ENCODE results near the gene GPR146. TPM values are rescaled to one million over a fixed set of nuclear protein-coding genes. Genes with fewer than 3 reads are reported as not detected.

Gene GPR146
- total RNA-seq, 1 donor from 2014 or later: 1.7 TPM

- DNase-seq (ENCODE audit: low read depth) (no peak), FAIRE-seq (no peak)
- H3K27ac ChIP-seq (ENCODE audit: low read depth, low read length): no peak overlapping the region
- no peak overlapping the region for H3K4me3 Mint-ChIP-seq (ENCODE audit: unreplicated experiment)
- peaks cover 26% of the 10 kb centered on the region for H3K4me1 ChIP-seq (ENCODE audit: insufficient read depth, low read length)
- peaks cover 87% of the 10 kb centered on the region for H4K20me1 ChIP-seq (ENCODE audit: insufficient read depth, low read length)
- no peak overlapping the region for H2AFZ ChIP-seq (ENCODE audit: low read depth, low read length)
- peaks cover 4% of the 10 kb centered on the region for H3K79me2 ChIP-seq (ENCODE audit: insufficient read depth, low read length)
- H3K36me3 ChIP-seq (ENCODE audit: insufficient read depth, low read length): no peaks in the 10 kb centered on the region
- peaks cover 6% of the 10 kb centered on the region for H3K36me3 Mint-ChIP-seq (ENCODE audit: low read depth, unreplicated experiment)
- H3K9me3 Mint-ChIP-seq (ENCODE audit: unreplicated experiment): no peaks in the 10 kb centered on the region
- H3K9me3 ChIP-seq (ENCODE audit: insufficient read depth, low read depth, low read length): no peaks in the 10 kb centered on the region
- H3K4me2 ChIP-seq (ENCODE audit: low read length): peak overlapping the region; percentile 53
- H3K27me3 ChIP-seq (ENCODE audit: insufficient read depth, low read length): no peaks in the 10 kb centered on the region
- TF ChIP-seq CTCF (IDR thresholded peaks at IDR 0.05; ENCODE audit: insufficient read depth, low read depth, low read length): no peak
- TF ChIP-seq EZH2 (IDR thresholded peaks at IDR 0.05; ENCODE audit: insufficient read depth, low read length): no peak
- no peak overlapping the region for H3K9ac ChIP-seq (ENCODE audit: low read length)
- no peak overlapping the region for H3K4me3 ChIP-seq (ENCODE audit: insufficient read depth, low read depth, low read length)
- H3K27me3 Mint-ChIP-seq (ENCODE audit: low read depth, unreplicated experiment): no peaks in the 10 kb centered on the region
- no peak overlapping the region for H3K27ac Mint-ChIP-seq (ENCODE audit: unreplicated experiment)
- peaks cover 10% of the 10 kb centered on the region for H3K4me1 Mint-ChIP-seq (ENCODE audit: low read depth, unreplicated experiment)
These were observed 37.0 kb downstream of the GPR146 start for GRCh38 chr7:1081336-1081735.

GRCh38 chr7:1081931-1082401 is 37.6 kb downstream of the GPR146 start:
- FAIRE-seq: no peak
- no peak overlapping the region for H3K27ac Mint-ChIP-seq (ENCODE audit: unreplicated experiment)
- peaks cover 12% of the 10 kb centered on the region for H3K4me1 Mint-ChIP-seq (ENCODE audit: low read depth, unreplicated experiment)

More at GRCh38 chr7:1081931-1082401, 37.6 kb downstream of the GPR146 start:
- peak; percentile 73 for DNase-seq (ENCODE audit: low read depth)
- Mint-ChIP-seq H3K27me3 (ENCODE audit: low read depth, unreplicated experiment) (no peaks in the 10 kb centered on the region), H3K36me3 (ENCODE audit: low read depth, unreplicated experiment) (peaks cover 6% of the 10 kb centered on the region), H3K4me3 (ENCODE audit: unreplicated experiment) (no peak overlapping the region), H3K9me3 (ENCODE audit: unreplicated experiment) (no peaks in the 10 kb centered on the region)
- H4K20me1 ChIP-seq (ENCODE audit: insufficient read depth, low read length): peaks cover 85% of the 10 kb centered on the region
- H2AFZ ChIP-seq (ENCODE audit: low read depth, low read length): no peak overlapping the region
- peaks cover 27% of the 10 kb centered on the region for H3K4me1 ChIP-seq (ENCODE audit: insufficient read depth, low read length)
- no peak for TF ChIP-seq CTCF (IDR thresholded peaks at IDR 0.05; ENCODE audit: insufficient read depth, low read depth, low read length)
- TF ChIP-seq EZH2 (IDR thresholded peaks at IDR 0.05; ENCODE audit: insufficient read depth, low read length): no peak
- no peaks in the 10 kb centered on the region for H3K27me3 ChIP-seq (ENCODE audit: insufficient read depth, low read length)
- H3K9me3 ChIP-seq (ENCODE audit: insufficient read depth, low read depth, low read length): no peaks in the 10 kb centered on the region
- no peak overlapping the region for H3K4me3 ChIP-seq (ENCODE audit: insufficient read depth, low read depth, low read length)
- peak overlapping the region; percentile 53 for H3K4me2 ChIP-seq (ENCODE audit: low read length)
- H3K79me2 ChIP-seq (ENCODE audit: insufficient read depth, low read length): peaks cover 4% of the 10 kb centered on the region
- H3K36me3 ChIP-seq (ENCODE audit: insufficient read depth, low read length): no peaks in the 10 kb centered on the region
- no peak overlapping the region for H3K9ac ChIP-seq (ENCODE audit: low read length)
- no peak overlapping the region for H3K27ac ChIP-seq (ENCODE audit: low read depth, low read length)

Data from astrocyte (in vitro differentiated cells and primary cell).